Effector memory CD8-positive, alpha-beta T cell (primary cell): ENCODE data around the gene MAEA.
"Not testable (repeated sequence)": the region's sequence is repeated elsewhere in the genome, so short reads cannot be mapped to it uniquely, and the experiment has no call there.

Experiments used
- ATAC-seq: fragments of 150-1000 bp; cut with Tn5 transposase; replicated peaks from 2 replicates; pipeline ENCODE4 v1.10.0; 2021; ENCODE audit warnings: mild to moderate bottlenecking, moderate library complexity
- DNase-seq, 3 experiments: peaks; one replicate each; pipeline ENCODE4 v3.0.0; 2021
- H3K27ac Mint-ChIP-seq, 2 donors: one replicate each; pipeline ENCODE4 v1.8.0; 2022; ENCODE audit warnings: mild to moderate bottlenecking in 2 of 2, mixed read lengths in 2 of 2, moderate library complexity in 2 of 2
- H3K27me3 Mint-ChIP-seq, 2 donors: one replicate each; pipeline ENCODE4 v1.8.0; 2022; ENCODE audit warnings: mixed read lengths in 2 of 2
- H3K36me3 Mint-ChIP-seq: one replicate; pipeline ENCODE4 v1.8.0; 2022; ENCODE audit warnings: mild to moderate bottlenecking, moderate library complexity, mixed read lengths; ENCODE audit not compliant: insufficient read depth
- H3K4me1 Mint-ChIP-seq, 2 donors: one replicate each; pipeline ENCODE4 v1.8.0; 2022; ENCODE audit warnings: low read depth in 2 of 2, mixed read lengths in 2 of 2
- H3K4me3 Mint-ChIP-seq, 2 donors: one replicate each; pipeline ENCODE4 v1.8.0; 2022; ENCODE audit warnings: mild to moderate bottlenecking in 2 of 2, mixed read lengths in 2 of 2, moderate library complexity in 2 of 2
- H3K9me3 Mint-ChIP-seq, 2 donors: one replicate each; pipeline ENCODE4 v1.8.0; 2022; ENCODE audit warnings: mixed read lengths in 2 of 2

The MAEA gene

GRCh38 chr4:1318046-1318375, 28.3 kb downstream of the MAEA start:
- ATAC-seq (no peak), DNase-seq (no peak)
- Mint-ChIP-seq H3K4me3 (no peak overlapping the region), H3K27me3 (no peaks in the 10 kb centered on the region), H3K27ac (peak overlapping the region in 1 of 2 donors; percentile 44), H3K9me3 (no peaks in the 10 kb centered on the region), H3K36me3 (peaks cover 64% of the 10 kb centered on the region), H3K4me1 (peaks cover 4 to 15% of the 10 kb centered on the region in 2 donors)

- Mint-ChIP-seq H3K36me3 (peaks cover 59% of the 10 kb centered on the region), H3K4me1 (peaks cover 4 to 12% of the 10 kb centered on the region in 2 donors), H3K4me3 (no peak overlapping the region), H3K27me3 (no peaks in the 10 kb centered on the region), H3K9me3 (no peaks in the 10 kb centered on the region), H3K27ac (peak overlapping the region in 1 of 2 donors; percentile 56)
- DNase-seq: no peak
- ATAC-seq: peak; percentile 21
Measured at GRCh38 chr4:1318488-1319213, 29.0 kb downstream of the MAEA start.

DNA sequence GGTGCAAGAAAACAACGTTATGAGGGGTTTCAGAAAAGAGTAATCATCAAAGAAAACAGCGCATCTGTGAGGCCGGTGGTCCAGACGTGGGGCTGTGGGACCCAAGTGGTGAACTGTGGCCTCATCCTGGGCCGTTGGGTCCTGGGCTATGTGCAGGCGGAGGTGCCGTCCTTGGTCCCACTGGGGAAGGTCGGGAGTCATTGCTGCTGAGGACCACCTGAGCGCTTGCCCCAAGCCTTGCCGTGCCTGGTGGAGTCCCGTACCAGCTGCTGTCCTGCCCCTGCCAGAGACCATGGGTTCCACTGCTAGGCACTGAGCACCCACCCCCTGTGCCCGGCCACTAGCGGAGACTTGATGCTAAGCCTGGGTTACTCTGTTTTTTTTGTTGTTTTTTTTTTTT, 31.8 kb downstream of the MAEA start:
- DNase-seq (no peak), ATAC-seq (no peak)
- Mint-ChIP-seq H3K27me3 (no peaks in the 10 kb centered on the region), H3K9me3 (no peaks in the 10 kb centered on the region), H3K4me1 (peaks cover 4 to 6% of the 10 kb centered on the region in 2 donors), H3K4me3 (no peak overlapping the region), H3K27ac (no peak overlapping the region), H3K36me3 (peaks cover 49% of the 10 kb centered on the region)

GRCh38 chr4:1321946-1322650, 32.4 kb downstream of the MAEA start:
- Mint-ChIP-seq H3K27ac (no peak overlapping the region), H3K4me1 (peaks cover 4 to 6% of the 10 kb centered on the region in 2 donors), H3K4me3 (no peak overlapping the region)

GRCh38 chr4:1323280-1323634, 33.6 kb downstream of the MAEA start:
- DNase-seq (no peak), ATAC-seq (no peak)
- Mint-ChIP-seq H3K9me3 (no peaks in the 10 kb centered on the region), H3K36me3 (peaks cover 43% of the 10 kb centered on the region), H3K27ac (no peak overlapping the region), H3K27me3 (no peaks in the 10 kb centered on the region), H3K4me3 (no peak overlapping the region), H3K4me1 (peaks cover 4 to 5% of the 10 kb centered on the region in 2 donors)

More at GRCh38 chr4:1321946-1322650, 32.4 kb downstream of the MAEA start:
- H3K27me3 Mint-ChIP-seq: no peaks in the 10 kb centered on the region
- no peak for DNase-seq
- H3K9me3 Mint-ChIP-seq: no peaks in the 10 kb centered on the region
- no peak for ATAC-seq
- peaks cover 50% of the 10 kb centered on the region for H3K36me3 Mint-ChIP-seq

DNA sequence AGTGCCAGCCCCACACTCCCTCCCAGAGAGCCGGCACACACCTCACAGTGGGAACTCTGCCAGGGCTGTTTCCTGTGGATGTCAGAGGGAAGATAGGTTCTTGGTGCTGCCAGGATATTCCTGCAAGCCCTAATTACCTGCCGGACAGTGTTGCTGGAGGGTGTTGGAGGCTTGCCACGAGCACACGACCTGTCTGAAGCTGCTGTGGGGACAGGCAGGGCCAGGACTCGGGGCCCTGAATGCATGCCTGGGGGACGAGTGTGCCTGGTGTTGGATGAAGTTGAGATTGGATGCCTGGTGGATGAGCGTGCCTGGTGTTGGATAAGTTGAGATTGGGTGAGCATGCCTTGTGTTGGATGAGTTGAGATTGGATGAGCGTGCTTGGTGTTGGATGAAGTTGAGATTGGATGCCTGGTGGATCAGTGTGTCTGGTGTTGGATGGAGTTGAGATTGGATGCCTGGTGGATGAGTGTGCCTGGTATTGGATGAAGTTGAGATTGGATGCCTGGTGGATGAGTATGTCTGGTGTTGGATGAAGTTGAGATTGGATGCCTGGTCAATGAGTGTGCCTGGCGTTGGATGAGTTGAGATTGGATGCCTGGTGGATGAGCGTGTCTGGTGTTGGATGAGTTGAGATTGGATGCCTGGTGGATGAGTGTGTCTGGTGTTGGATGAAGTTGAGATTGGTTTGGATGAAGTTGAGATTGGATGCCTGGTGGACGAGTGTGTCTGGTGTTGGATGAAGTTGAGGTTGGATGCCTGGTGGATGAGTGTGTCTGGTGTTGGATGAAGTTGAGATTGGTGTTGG, 34.1 kb downstream of the MAEA start:
- Mint-ChIP-seq H3K36me3 (peaks cover 37% of the 10 kb centered on the region), H3K4me1 (peaks cover 2 to 4% of the 10 kb centered on the region in 2 donors), H3K4me3 (no peak overlapping the region), H3K27me3 (no peaks in the 10 kb centered on the region), H3K27ac (no peak overlapping the region), H3K9me3 (no peaks in the 10 kb centered on the region)
- ATAC-seq (no peak), DNase-seq (no peak)

- H3K4me1 Mint-ChIP-seq: peaks cover 10 to 11% of the 10 kb centered on the region in 2 donors
- not testable (repeated sequence) for ATAC-seq, DNase-seq
Measured at GRCh38 chr4:1324443-1325175, 34.9 kb downstream of the MAEA start.

DNA sequence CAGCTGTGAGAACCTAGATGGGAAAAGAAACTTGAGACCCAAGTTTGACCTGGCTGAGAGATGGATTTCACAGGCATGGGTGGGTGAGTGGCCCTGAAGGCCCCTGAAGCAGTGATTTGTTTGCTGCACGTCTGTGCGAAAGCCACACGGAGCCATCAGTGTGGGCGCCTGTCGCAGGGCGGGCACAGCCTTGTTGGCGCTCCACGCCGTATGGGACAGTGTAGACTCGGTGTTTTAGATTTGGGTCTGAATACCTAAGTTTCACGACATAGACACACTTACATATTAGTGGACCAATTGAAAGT, 35.4 kb downstream of the MAEA start:
- no peaks in the 10 kb centered on the region for H3K9me3 Mint-ChIP-seq
- H3K36me3 Mint-ChIP-seq: peaks cover 41% of the 10 kb centered on the region
- H3K4me1 Mint-ChIP-seq: peaks cover 12 to 13% of the 10 kb centered on the region in 2 donors
- H3K4me3 Mint-ChIP-seq: no peak overlapping the region
- no peaks in the 10 kb centered on the region for H3K27me3 Mint-ChIP-seq
- no peak overlapping the region for H3K27ac Mint-ChIP-seq
- DNase-seq (no peak), ATAC-seq (no peak)

More at GRCh38 chr4:1324443-1325175, 34.9 kb downstream of the MAEA start:
- not testable (repeated sequence) for H3K27me3 Mint-ChIP-seq, H3K4me3 Mint-ChIP-seq, H3K9me3 Mint-ChIP-seq, H3K27ac Mint-ChIP-seq
- peaks cover 36% of the 10 kb centered on the region for H3K36me3 Mint-ChIP-seq

DNA sequence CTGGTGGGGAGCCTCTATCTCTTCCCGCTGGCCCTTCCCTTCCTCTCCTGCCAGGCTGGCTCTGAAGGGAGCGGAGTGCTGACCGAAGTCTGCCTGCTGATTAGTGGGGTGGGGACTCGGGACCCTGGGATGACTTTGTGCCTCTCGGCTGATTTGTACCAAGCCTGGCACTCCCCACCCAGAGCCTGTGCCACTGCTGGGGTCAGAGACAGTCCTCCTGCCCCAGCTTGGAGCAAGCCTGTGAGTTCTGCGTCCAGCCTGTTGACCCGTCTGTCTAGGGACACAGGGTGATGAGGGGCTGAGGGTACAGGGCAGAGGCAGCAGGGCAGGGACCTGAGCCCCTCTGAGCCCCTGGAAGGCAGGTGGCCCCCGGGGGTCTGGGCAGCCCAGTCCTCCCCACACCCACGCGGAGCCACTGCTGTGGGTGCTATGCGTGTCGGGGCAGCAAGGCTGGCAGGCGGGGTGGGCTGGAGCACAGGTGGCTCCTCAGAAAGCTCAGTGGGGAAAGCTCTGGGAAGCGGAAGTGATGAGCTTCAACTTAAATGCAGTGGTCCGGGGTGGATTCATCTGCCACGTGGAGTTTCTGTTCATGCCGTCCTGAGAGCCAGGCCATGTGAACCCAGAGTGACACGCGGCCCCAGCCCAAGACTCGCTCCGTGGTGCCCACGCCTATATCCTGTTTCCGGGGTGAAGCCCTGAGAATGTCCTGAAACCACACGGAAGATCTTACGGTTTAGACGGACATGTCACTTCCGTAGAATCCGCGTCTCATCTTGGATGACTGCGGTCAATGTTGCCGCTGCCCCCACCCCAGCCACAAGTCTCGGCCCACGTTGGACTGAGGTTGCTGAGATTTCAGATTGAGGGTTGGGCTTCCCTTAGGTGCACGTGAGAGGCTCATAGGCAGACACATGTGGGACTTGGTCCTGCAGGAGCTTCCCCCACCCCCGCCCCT, 36.3 kb downstream of the MAEA start:
- Mint-ChIP-seq H3K4me3 (no peak overlapping the region), H3K4me1 (peaks cover 21% of the 10 kb centered on the region in 2 donors), H3K27ac (peak overlapping the region; percentile 13 to 27), H3K36me3 (peaks cover 49% of the 10 kb centered on the region), H3K9me3 (no peaks in the 10 kb centered on the region), H3K27me3 (no peaks in the 10 kb centered on the region)
- ATAC-seq (no peak), DNase-seq (peak in 1 of 3 experiments; percentile 23)

DNA sequence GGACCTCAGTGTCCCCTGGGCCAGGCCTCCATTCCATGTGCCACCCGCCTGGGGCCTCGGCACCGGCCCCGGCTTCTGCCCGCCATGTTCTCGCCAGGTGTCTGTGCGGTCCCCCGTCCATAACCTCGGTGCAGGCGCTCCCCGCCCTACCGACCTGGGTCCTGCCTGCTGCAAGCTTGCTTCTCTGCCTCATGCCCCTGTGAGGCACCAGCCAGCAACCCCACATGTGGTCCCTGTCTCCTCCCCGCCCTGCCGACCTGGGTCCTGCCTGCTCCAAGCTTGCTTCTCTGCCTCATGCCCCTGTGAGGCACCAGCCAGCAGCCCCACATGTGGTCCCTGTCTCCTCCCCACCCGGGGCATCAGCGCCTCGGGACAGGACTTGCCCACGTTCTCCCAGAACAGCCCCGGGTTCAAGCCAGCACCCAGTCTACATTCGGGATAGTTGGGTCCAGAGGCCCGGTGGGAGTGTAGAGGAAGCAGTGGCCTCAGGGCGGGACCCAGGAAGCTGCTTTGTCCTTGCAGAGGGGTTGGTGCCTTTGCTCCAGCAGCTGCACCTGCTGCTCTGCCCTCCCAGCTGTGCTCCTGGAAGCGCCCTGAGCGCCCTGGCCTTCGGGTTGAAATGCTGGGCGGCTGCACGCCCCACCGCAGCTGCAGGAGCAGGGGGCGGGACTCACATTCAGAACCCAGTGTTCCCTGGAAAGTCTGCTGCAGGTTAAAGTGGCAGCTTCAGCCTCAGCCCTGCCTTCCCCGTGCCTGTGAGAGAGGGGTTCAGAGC, 37.2 kb downstream of the MAEA start:
- H3K27me3 Mint-ChIP-seq: no peaks in the 10 kb centered on the region
- ATAC-seq (no peak), DNase-seq (no peak)
- H3K27ac Mint-ChIP-seq: peak overlapping the region; percentile 27 to 39
- no peak overlapping the region for H3K4me3 Mint-ChIP-seq
- peaks cover 21 to 29% of the 10 kb centered on the region in 2 donors for H3K4me1 Mint-ChIP-seq
- no peaks in the 10 kb centered on the region for H3K9me3 Mint-ChIP-seq
- peaks cover 49% of the 10 kb centered on the region for H3K36me3 Mint-ChIP-seq

GRCh38 chr4:1327526-1328266, 38.0 kb downstream of the MAEA start:
- H3K4me3 Mint-ChIP-seq: no peak overlapping the region
- no peaks in the 10 kb centered on the region for H3K27me3 Mint-ChIP-seq
- peaks cover 48% of the 10 kb centered on the region for H3K36me3 Mint-ChIP-seq
- peaks cover 21 to 31% of the 10 kb centered on the region in 2 donors for H3K4me1 Mint-ChIP-seq
- DNase-seq (no peak), ATAC-seq (no peak)
- peak overlapping the region in 1 of 2 donors; percentile 39 for H3K27ac Mint-ChIP-seq
- H3K9me3 Mint-ChIP-seq: no peaks in the 10 kb centered on the region
